Measurements from ENCODE around the gene P2RX7. TPM values are rescaled to one million over a fixed set of nuclear protein-coding genes. Genes with fewer than 3 reads are reported as not detected.

P2RX7 gene
- polyA plus RNA-seq, 3 donors, result 12.3 to 66.3 (median 20.5) TPM

GRCh38 chr12:121182222-121182893, 49.7 kb downstream of the P2RX7 start:
- WGBS (ENCODE audit: insufficient coverage), result 88% methylated on average over 1 of the region's 3 CpGs
- H3K27me3 Mint-ChIP-seq (ENCODE audit: low read depth in 3 of 3), result peaks cover 0 to 1% (median 0%) of the 10 kb centered on the region in 3 donors
- H3K4me3 ChIP-seq (replicated peaks in 1 of 3; ENCODE audit: low read depth in 2 of 3, low read length in 3 of 3), result no peak overlapping the region
- H3K27ac ChIP-seq (ENCODE audit: low read depth in 1 of 2, low read length in 2 of 2), result no peak overlapping the region
- peaks cover 0 to 7% of the 10 kb centered on the region in 2 donors for H3K9me3 ChIP-seq (replicated peaks in 1 of 2; ENCODE audit: control insufficient read depth in 1 of 2, insufficient read depth in 1 of 2, low read length in 2 of 2)
- peaks cover 23 to 24% of the 10 kb centered on the region in 2 donors for H3K4me1 ChIP-seq (ENCODE audit: control insufficient read depth in 1 of 2, insufficient read depth in 2 of 2, low read length in 2 of 2)
- peaks cover 43 to 85% of the 10 kb centered on the region in 2 donors for H3K36me3 ChIP-seq (replicated peaks in 1 of 2; ENCODE audit: control insufficient read depth in 1 of 2, insufficient read depth in 2 of 2, low read length in 2 of 2)
- intact Hi-C loops (cut with micrococcal nuclease), result no loop called here
- peaks cover 21% of the 10 kb centered on the region for H3K4me1 Mint-ChIP-seq
- H3K36me3 Mint-ChIP-seq, result peaks cover 53 to 77% of the 10 kb centered on the region in 2 donors
- H2AFZ ChIP-seq (ENCODE audit: insufficient read depth, low read depth, low read length, poor library complexity, severe bottlenecking), result no peak overlapping the region
- peaks cover 4% of the 10 kb centered on the region for H3K79me2 ChIP-seq (ENCODE audit: insufficient read depth, low read length)
- DNase-seq, result no peak
- H4K20me1 ChIP-seq (ENCODE audit: insufficient read depth, low read length), result no peaks in the 10 kb centered on the region
- H3K4me2 ChIP-seq (replicated peaks; ENCODE audit: extremely low read depth, low read length, poor library complexity, severe bottlenecking), result no peak overlapping the region
- no peak for TF ChIP-seq CTCF (IDR thresholded peaks at IDR 0.05)
- peaks cover 0 to 10% (median 2%) of the 10 kb centered on the region in 7 donors for H3K9me3 Mint-ChIP-seq
- no peaks in the 10 kb centered on the region for H3K27me3 ChIP-seq (ENCODE audit: control insufficient read depth in 2 of 2, insufficient read depth in 2 of 2, low read length in 2 of 2)
- no peak overlapping the region for H3K27ac Mint-ChIP-seq
- no peak overlapping the region for H3K9ac ChIP-seq (ENCODE audit: insufficient read depth, low read length, poor library complexity, severe bottlenecking)
- no peak overlapping the region for H3K4me3 Mint-ChIP-seq

- H3K36me3 Mint-ChIP-seq, result peaks cover 47 to 69% of the 10 kb centered on the region in 2 donors
- H3K4me3 ChIP-seq (replicated peaks in 1 of 3; ENCODE audit: low read depth in 2 of 3, low read length in 3 of 3), result no peak overlapping the region
- peak overlapping the region; percentile 74 to 86 for H3K27ac ChIP-seq (ENCODE audit: low read depth in 1 of 2, low read length in 2 of 2)
- peaks cover 4% of the 10 kb centered on the region for H3K79me2 ChIP-seq (ENCODE audit: insufficient read depth, low read length)
- no peak overlapping the region for H3K4me3 Mint-ChIP-seq
- 94% methylated on average over 15 of the region's 15 CpGs for WGBS (ENCODE audit: insufficient coverage)
- intact Hi-C loops (cut with micrococcal nuclease), result no loop called here
- no peak for DNase-seq
- no peak for TF ChIP-seq CTCF (IDR thresholded peaks at IDR 0.05)
- H3K4me2 ChIP-seq (replicated peaks; ENCODE audit: extremely low read depth, low read length, poor library complexity, severe bottlenecking), result no peak overlapping the region
- peaks cover 35 to 69% of the 10 kb centered on the region in 2 donors for H3K36me3 ChIP-seq (replicated peaks in 1 of 2; ENCODE audit: control insufficient read depth in 1 of 2, insufficient read depth in 2 of 2, low read length in 2 of 2)
- H3K9ac ChIP-seq (ENCODE audit: insufficient read depth, low read length, poor library complexity, severe bottlenecking), result no peak overlapping the region
- H3K9me3 ChIP-seq (replicated peaks in 1 of 2; ENCODE audit: control insufficient read depth in 1 of 2, insufficient read depth in 1 of 2, low read length in 2 of 2), result peaks cover 0 to 7% of the 10 kb centered on the region in 2 donors
- peak overlapping the region; percentile 11 to 93 (median 91) for H3K27ac Mint-ChIP-seq
- peaks cover 0 to 1% (median 0%) of the 10 kb centered on the region in 3 donors for H3K27me3 Mint-ChIP-seq (ENCODE audit: low read depth in 3 of 3)
- H2AFZ ChIP-seq (ENCODE audit: insufficient read depth, low read depth, low read length, poor library complexity, severe bottlenecking), result no peak overlapping the region
- no peaks in the 10 kb centered on the region for H4K20me1 ChIP-seq (ENCODE audit: insufficient read depth, low read length)
- H3K27me3 ChIP-seq (ENCODE audit: control insufficient read depth in 2 of 2, insufficient read depth in 2 of 2, low read length in 2 of 2), result no peaks in the 10 kb centered on the region
- H3K4me1 Mint-ChIP-seq, result peaks cover 22% of the 10 kb centered on the region
- peaks cover 0 to 10% (median 2%) of the 10 kb centered on the region in 7 donors for H3K9me3 Mint-ChIP-seq
- H3K4me1 ChIP-seq (ENCODE audit: control insufficient read depth in 1 of 2, insufficient read depth in 2 of 2, low read length in 2 of 2), result peaks cover 22 to 25% of the 10 kb centered on the region in 2 donors
Observed at GRCh38 chr12:121184425-121184824, 51.7 kb downstream of the P2RX7 start.
